DMS 273 (cell line): ENCODE measurements around the gene PSTPIP1.

Experiments
- DNase-seq: peaks from one replicate; lab custom pipeline; 2025; ENCODE audit not compliant: unreplicated experiment; lab: John Stamatoyannopoulos, UW

Gene PSTPIP1

GRCh38 chr15:77068633-77069032, 73.7 kb downstream of the PSTPIP1 start:
- DNase-seq = no peak

- peak; percentile 49 for DNase-seq
Observed at GRCh38 chr15:77069521-77070121, 74.7 kb downstream of the PSTPIP1 start.

GRCh38 chr15:77070180-77070494, 75.2 kb downstream of the PSTPIP1 start:
- DNase-seq = no peak

GRCh38 chr15:77070495-77071304, 75.8 kb downstream of the PSTPIP1 start, which contains the start of gene TSPAN3:
Gene TSPAN3 (minus strand): TSS chr15:77071109. CDS start chr15:77070954, 155 bp downstream.
- peak; percentile 96 for DNase-seq

- no peak for DNase-seq
Observed at GRCh38 chr15:77071305-77072223, 76.6 kb downstream of the PSTPIP1 start.

GRCh38 chr15:77074350-77074749, 79.4 kb downstream of the PSTPIP1 start:
- DNase-seq = no peak

GRCh38 chr15:77075528-77075927, 80.6 kb downstream of the PSTPIP1 start:
- DNase-seq = no peak

GRCh38 chr15:77076323-77076915, 81.5 kb downstream of the PSTPIP1 start:
- DNase-seq = no peak

- DNase-seq = no peak
Observed at GRCh38 chr15:77081971-77082370, 87.0 kb downstream of the PSTPIP1 start.

- peak; percentile 92 for DNase-seq
Observed at GRCh38 chr15:77083381-77084160, 88.6 kb downstream of the PSTPIP1 start.

- DNase-seq = no peak
Observed at GRCh38 chr15:77084436-77084835, 89.5 kb downstream of the PSTPIP1 start.

- peak; percentile 16 for DNase-seq
Observed at GRCh38 chr15:77085297-77085696, 90.4 kb downstream of the PSTPIP1 start.
